K562 (cell line): Measurements from ENCODE around the gene SOX12. TPM values are rescaled to one million over a fixed set of nuclear protein-coding genes. Genes with fewer than 3 reads are reported as not detected.

ENCODE experiments used
- BDP1 ChIP-seq: IDR thresholded peaks from 3 replicates; pipeline ENCODE4 v1.6.1; 2011; ENCODE audit not compliant: insufficient read length, insufficient read depth
- CHD1 ChIP-seq: fragments of 200-600 bp; sonication (generic); IDR thresholded peaks from one replicate; pipeline ENCODE4 v1.6.1; 2012; ENCODE audit warnings: mild to moderate bottlenecking, moderate library complexity, low read length, inconsistent platforms
- CREM ChIP-seq: IDR thresholded peaks from 2 replicates; pipeline ENCODE4 v1.6.1; 2014; ENCODE audit warnings: antibody characterized with exemption, low read depth
- CTBP1 ChIP-seq: fragments of 450-650 bp; IDR thresholded peaks from 2 replicates; pipeline ENCODE4 v1.6.1; 2016; ENCODE audit warnings: borderline replicate concordance
- EP300 ChIP-seq: IDR thresholded peaks from 2 replicates; pipeline ENCODE4 v1.6.1; 2012; ENCODE audit warnings: low read length, improper control_type of control experiment
- FOXA1 ChIP-seq: fragments of 450-650 bp; IDR thresholded peaks from 2 replicates; pipeline ENCODE4 v1.6.1; 2016; ENCODE audit warnings: mild to moderate bottlenecking, borderline replicate concordance
- GTF2F1 ChIP-seq: IDR thresholded peaks from 2 replicates; pipeline ENCODE4 v1.6.1; 2011; ENCODE audit warnings: low read depth, low read length, improper control_type of control experiment
- JUND ChIP-seq, 2 experiments: IDR thresholded peaks; 2 replicates in 1 of 2; 3 replicates in 1 of 2; pipeline ENCODE4 v1.6.1; 2011; ENCODE audit warnings: borderline replicate concordance in 2 of 2, low read depth in 2 of 2, low read length in 2 of 2, improper control_type of control experiment in 1 of 2, missing biosample characterization in 1 of 2, missing genetic modification characterization in 1 of 2, missing genetic modification reagents in 1 of 2
- MCM5 ChIP-seq: fragments of 450-650 bp; IDR thresholded peaks from 2 replicates; pipeline ENCODE4 v1.6.1; 2016; ENCODE audit warnings: low read depth
- NR2C1 ChIP-seq, 2 experiments: fragments of 450-650 bp; IDR thresholded peaks; 2 replicates each; pipeline ENCODE4 v1.6.1; 2017; ENCODE audit warnings: mild to moderate bottlenecking in 2 of 2, antibody characterized with exemption in 1 of 2, inconsistent platforms in 1 of 2, missing compliant biosample characterization in 1 of 2, missing genetic modification characterization in 1 of 2
- NUFIP1 ChIP-seq: fragments of 450-650 bp; IDR thresholded peaks from 2 replicates; pipeline ENCODE4 v1.6.1; 2018; ENCODE audit not compliant: partially characterized antibody
- PHF20 ChIP-seq: fragments of 450-650 bp; IDR thresholded peaks from 2 replicates; pipeline ENCODE4 v1.6.1; 2018; ENCODE audit not compliant: partially characterized antibody
- POLR3G ChIP-seq: IDR thresholded peaks from 2 replicates; pipeline ENCODE4 v1.6.1; 2011; ENCODE audit not compliant: insufficient read length, insufficient replicate concordance; ENCODE audit errors: extremely low read depth
- PURB ChIP-seq: sonication (generic); formaldehyde crosslinking; IDR thresholded peaks from 2 replicates; pipeline ENCODE4 v1.9.0; 2021; ENCODE audit warnings: low read depth, mild to moderate bottlenecking, missing genetic modification reagents
- RFX1 ChIP-seq: fragments of 450-650 bp; IDR thresholded peaks from 2 replicates; pipeline ENCODE4 v1.6.1; 2016; ENCODE audit warnings: mild to moderate bottlenecking, moderate library complexity
- TAF15 ChIP-seq: fragments of 200-400 bp; formaldehyde crosslinking; IDR thresholded peaks from 2 replicates; pipeline ENCODE4 v1.6.1; 2017; ENCODE audit warnings: mild to moderate bottlenecking, low read depth, low read length, moderate library complexity
- U2AF1 ChIP-seq: fragments of 200-400 bp; formaldehyde crosslinking; optimal IDR thresholded peaks from 2 replicates; pipeline ENCODE3; 2017; ENCODE audit warnings: mild to moderate bottlenecking, low read depth, low read length, moderate library complexity
- ZNF121 ChIP-seq: sonication (generic); formaldehyde crosslinking; conservative IDR thresholded peaks from 2 replicates; pipeline ENCODE4 v1.8.0; 2022; ENCODE audit warnings: missing genetic modification reagents
- ZNF232 ChIP-seq: sonication (generic); formaldehyde crosslinking; IDR thresholded peaks from 2 replicates; pipeline ENCODE4 v1.8.0; 2022; ENCODE audit warnings: mild to moderate bottlenecking, missing genetic modification reagents
- ZNF584 ChIP-seq: fragments of 200-800 bp; sonication (Bioruptor generic); IDR thresholded peaks from 2 replicates; pipeline ENCODE4 v1.6.1; 2016; ENCODE audit warnings: low read depth, mild to moderate bottlenecking, missing genetic modification characterization, missing compliant biosample characterization
- ZNF589 ChIP-seq: fragments of 200-800 bp; sonication (Bioruptor generic); IDR thresholded peaks from 2 replicates; pipeline ENCODE4 v1.6.1; 2016; ENCODE audit warnings: low read depth, missing genetic modification characterization, missing compliant biosample characterization
- polyA plus RNA-seq, 8 experiments: library from polyadenylated mRNA; depleted of rRNA in 4 of 8; stranded (reverse) in 5 of 8; unstranded in 3 of 8; fragments of >200 nt; fragmentation: Nextera tagmentation in 2 of 8; fragmentation: Illumina TruSeq in 1 of 8; extraction: Ambion mirVana in 2 of 8; extraction: Trizol in 1 of 8; gene quantifications; 2 replicates each; pipeline versions ENCODE4 v1.2.1 to v1.2.3, GENCODE V29; 2011 to 2014; ENCODE audit warnings: inconsistent platforms in 1 of 8, missing spikeins in 1 of 8
- total RNA-seq, 7 experiments: library from RNA; depleted of rRNA in 6 of 7; stranded (reverse); fragments of >200 nt in 6 of 7; fragmentation: Illumina TruSeq in 2 of 7; extraction: Trizol in 2 of 7; gene quantifications; 2 replicates each; pipeline versions ENCODE4 v1.2.1 to v1.2.3, GENCODE V29; 2011 to 2021; ENCODE audit warnings: low replicate concordance in 1 of 7
- TF ChIP-seq, protein P1 (sequence below), 2 experiments: fragments of 450-650 bp in 1 of 2; sonication (generic) in 1 of 2; formaldehyde crosslinking in 1 of 2; IDR thresholded peaks in 1 of 2; conservative IDR thresholded peaks in 1 of 2; 2 replicates each; pipeline versions ENCODE4 v1.6.1 to v1.8.1; 2016 to 2023; ENCODE audit warnings: mild to moderate bottlenecking in 2 of 2, moderate library complexity in 2 of 2, inconsistent platforms in 1 of 2, missing genetic modification reagents in 1 of 2
- TF ChIP-seq, protein P2 (sequence below): sonication (generic); formaldehyde crosslinking; IDR thresholded peaks from 2 replicates; pipeline ENCODE4 v1.8.1; 2023; ENCODE audit warnings: mild to moderate bottlenecking, missing genetic modification reagents

Gene SOX12
- total and polyA plus RNA-seq, 9 of the 15 experiments (the other 6 are each of a cell fraction or from before 2014, with no cell fraction given), result 0.42 to 26.3 (median 2.6) TPM

- TF ChIP-seq TAF15 (no peak), U2AF1 (no peak), NR2C1 (IDR thresholded peaks at IDR 0.05) (no peak), NR2C1 (tag; IDR thresholded peaks at IDR 0.05) (peak; percentile 85), RFX1 (no peak), CTBP1 (peak; percentile 77), FOXA1 (no peak), CHD1 (no peak), NUFIP1 (no peak), ZNF121 (CRISPR knock-in tag) (no peak), PURB (CRISPR knock-in tag) (no peak), EP300 (peak; percentile 64), BDP1 (no peak), POLR3G (no peak), ZNF584 (peak; percentile 96), ZNF589 (peak; percentile 98), ZNF232 (CRISPR knock-in tag) (no peak), PHF20 (no peak), GTF2F1 (no peak), CREM (0 out of 2 replicates have a peak, but pooled peaks have one; percentile 3), JUND (IDR thresholded peaks at IDR 0.05; ENCODE audit: borderline replicate concordance, low read depth, low read length) (peak; percentile 42), JUND (tag; IDR thresholded peaks at IDR 0.05; ENCODE audit: borderline replicate concordance, low read depth, low read length) (peak; percentile 64; the same call in 1 of the 3 replicates), MCM5 (no peak)
- TF ChIP-seq, protein P1, sequence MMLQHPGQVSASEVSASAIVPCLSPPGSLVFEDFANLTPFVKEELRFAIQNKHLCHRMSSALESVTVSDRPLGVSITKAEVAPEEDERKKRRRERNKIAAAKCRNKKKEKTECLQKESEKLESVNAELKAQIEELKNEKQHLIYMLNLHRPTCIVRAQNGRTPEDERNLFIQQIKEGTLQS (IDR thresholded peaks at IDR 0.05), result peak; percentile 89
- TF ChIP-seq, protein P1 (CRISPR knock-in tag; conservative IDR thresholded peaks at IDR 0.05), result no peak
- TF ChIP-seq, protein P2, sequence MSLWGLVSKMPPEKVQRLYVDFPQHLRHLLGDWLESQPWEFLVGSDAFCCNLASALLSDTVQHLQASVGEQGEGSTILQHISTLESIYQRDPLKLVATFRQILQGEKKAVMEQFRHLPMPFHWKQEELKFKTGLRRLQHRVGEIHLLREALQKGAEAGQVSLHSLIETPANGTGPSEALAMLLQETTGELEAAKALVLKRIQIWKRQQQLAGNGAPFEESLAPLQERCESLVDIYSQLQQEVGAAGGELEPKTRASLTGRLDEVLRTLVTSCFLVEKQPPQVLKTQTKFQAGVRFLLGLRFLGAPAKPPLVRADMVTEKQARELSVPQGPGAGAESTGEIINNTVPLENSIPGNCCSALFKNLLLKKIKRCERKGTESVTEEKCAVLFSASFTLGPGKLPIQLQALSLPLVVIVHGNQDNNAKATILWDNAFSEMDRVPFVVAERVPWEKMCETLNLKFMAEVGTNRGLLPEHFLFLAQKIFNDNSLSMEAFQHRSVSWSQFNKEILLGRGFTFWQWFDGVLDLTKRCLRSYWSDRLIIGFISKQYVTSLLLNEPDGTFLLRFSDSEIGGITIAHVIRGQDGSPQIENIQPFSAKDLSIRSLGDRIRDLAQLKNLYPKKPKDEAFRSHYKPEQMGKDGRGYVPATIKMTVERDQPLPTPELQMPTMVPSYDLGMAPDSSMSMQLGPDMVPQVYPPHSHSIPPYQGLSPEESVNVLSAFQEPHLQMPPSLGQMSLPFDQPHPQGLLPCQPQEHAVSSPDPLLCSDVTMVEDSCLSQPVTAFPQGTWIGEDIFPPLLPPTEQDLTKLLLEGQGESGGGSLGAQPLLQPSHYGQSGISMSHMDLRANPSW (CRISPR knock-in tag), result no peak
Observed at GRCh38 chr20:362271-363254, 37.2 kb downstream of the SOX12 start (continued).
